HFFc6 (cell line): ENCODE data around the gene NCOA6. TPM values are rescaled to one million over a fixed set of nuclear protein-coding genes. Genes with fewer than 3 reads are reported as not detected.

Experiments used
- DNase-seq: peaks from one replicate; pipeline ENCODE4 v3.0.0-alpha.2; 2018
- H3K27ac Mint-ChIP-seq: 2 replicates; pipeline ENCODE4 v1.8.0; 2020; ENCODE audit warnings: mild to moderate bottlenecking, mixed read lengths
- H3K27me3 Mint-ChIP-seq: 2 replicates; pipeline ENCODE4 v1.8.0; 2021; ENCODE audit warnings: mild to moderate bottlenecking, moderate library complexity, mixed read lengths; ENCODE audit not compliant: insufficient read depth
- H3K36me3 Mint-ChIP-seq: 2 replicates; pipeline ENCODE4 v1.8.0; 2021; ENCODE audit warnings: low read depth, mixed read lengths
- H3K4me1 Mint-ChIP-seq: 2 replicates; pipeline ENCODE4 v1.8.0; 2020; ENCODE audit warnings: low read depth, mixed read lengths
- H3K4me3 Mint-ChIP-seq: 2 replicates; pipeline ENCODE4 v1.8.0; 2020; ENCODE audit warnings: mild to moderate bottlenecking, moderate library complexity, mixed read lengths
- H3K9me3 Mint-ChIP-seq: 2 replicates; pipeline ENCODE4 v1.8.0; 2020; ENCODE audit warnings: mild to moderate bottlenecking, mixed read lengths
- long read RNA-seq: library from polyadenylated mRNA; unstranded; transcript quantifications from one replicate; pipeline ENCODE4 v2.0.0, GENCODE V29; 2019
- total RNA-seq, 6 experiments: library from RNA; stranded (reverse); fragmentation: NEBNext Ultra II Directional; extraction: Animal tissue kit (Norgen Biotek cat#: 25700); gene quantifications; 2 replicates in 1 of 6; 3 replicates in 5 of 6; pipeline ENCODE4 v1.2.3, GENCODE V29; 2021
- TF ChIP-seq, protein P1 (sequence below): fragments of 200-600 bp; sonication (generic); IDR thresholded peaks from 2 replicates; pipeline ENCODE4 v1.5.0; 2021; ENCODE audit warnings: antibody characterized with exemption, mild to moderate bottlenecking

The NCOA6 gene
- total RNA-seq, result 10 to 100 TPM; 17.6 to 21.0 (median 18.4) TPM
- long read RNA-seq, partial matches to known transcripts, result 6 of 7 reads
- long read RNA-seq, other reads (novel, unspliced or antisense), result 1 of 7 reads

DNA sequence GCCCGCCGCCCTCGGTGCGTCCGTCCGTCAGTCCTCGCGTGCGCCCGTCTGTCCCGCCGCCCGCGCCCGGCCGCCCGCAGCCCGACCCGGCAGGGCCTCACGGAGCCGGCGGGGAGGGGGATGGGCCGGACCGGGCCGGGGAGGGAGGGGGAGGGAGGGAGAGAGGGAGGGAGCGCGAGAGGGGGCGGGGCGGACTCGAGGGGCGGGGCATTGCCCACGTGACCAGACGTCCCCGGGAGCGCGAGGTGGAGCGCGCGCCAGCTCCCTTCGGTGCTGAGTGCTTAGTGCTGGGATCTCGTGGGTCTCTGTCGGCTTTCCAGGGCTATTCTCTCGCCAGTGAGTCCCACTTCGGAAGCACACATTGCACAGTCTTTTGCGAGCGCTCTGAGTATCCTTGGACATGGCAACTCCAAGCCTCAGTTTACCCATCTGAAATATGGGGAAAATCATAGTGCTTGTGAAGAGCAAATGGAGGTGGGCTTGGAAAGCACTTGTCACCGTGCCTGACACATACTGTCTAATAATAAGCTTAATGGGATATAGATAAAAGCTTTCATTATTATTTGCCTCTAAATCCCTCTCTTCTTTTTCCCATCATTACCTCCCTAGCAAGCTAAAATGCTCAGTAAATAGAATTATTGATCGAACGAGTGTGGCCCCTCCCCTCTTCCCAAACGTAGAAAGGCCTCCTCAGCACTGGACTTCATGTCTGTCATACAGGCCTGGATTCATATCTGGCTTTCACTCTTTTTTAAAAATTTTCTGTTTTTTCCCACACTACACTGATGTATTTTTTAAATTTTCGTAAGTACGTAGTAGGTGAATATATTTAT, at the start of gene NCOA6:
Gene NCOA6, minus strand, starts transcription at position 122 of the 833 bp plus-strand sequence. CDS start 43,296 bp downstream, outside the sequence.
- peaks cover 37% of the 10 kb centered on the region for H3K4me1 Mint-ChIP-seq

DNA sequence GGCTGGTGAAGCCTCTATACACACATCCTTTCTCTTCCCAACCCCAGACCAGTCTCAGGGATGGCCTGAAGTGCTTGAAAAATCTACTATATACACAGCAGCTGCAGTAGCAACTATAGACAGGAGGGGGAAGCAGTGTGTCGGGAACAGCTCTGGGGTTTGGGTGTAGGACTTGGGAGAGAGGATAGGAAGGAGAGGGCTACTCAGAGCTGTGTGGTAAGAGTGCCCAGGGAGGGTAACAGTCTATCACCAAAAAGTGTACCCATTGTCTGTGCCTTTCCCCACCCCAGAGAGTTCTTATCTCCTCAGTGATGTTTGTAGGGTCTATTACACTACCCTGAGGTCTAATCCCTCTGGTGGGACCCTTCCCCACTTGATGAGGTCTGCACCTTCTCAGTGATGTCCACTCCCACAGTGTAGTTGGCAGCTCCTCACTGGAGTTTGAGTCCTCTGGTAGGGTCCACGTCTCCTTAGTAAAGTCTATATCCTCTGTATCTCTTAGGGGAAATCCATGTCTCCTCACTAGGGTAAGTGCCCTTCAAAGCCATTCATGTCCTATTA, 48.7 kb upstream of the NCOA6 start:
- TF ChIP-seq, protein P1, sequence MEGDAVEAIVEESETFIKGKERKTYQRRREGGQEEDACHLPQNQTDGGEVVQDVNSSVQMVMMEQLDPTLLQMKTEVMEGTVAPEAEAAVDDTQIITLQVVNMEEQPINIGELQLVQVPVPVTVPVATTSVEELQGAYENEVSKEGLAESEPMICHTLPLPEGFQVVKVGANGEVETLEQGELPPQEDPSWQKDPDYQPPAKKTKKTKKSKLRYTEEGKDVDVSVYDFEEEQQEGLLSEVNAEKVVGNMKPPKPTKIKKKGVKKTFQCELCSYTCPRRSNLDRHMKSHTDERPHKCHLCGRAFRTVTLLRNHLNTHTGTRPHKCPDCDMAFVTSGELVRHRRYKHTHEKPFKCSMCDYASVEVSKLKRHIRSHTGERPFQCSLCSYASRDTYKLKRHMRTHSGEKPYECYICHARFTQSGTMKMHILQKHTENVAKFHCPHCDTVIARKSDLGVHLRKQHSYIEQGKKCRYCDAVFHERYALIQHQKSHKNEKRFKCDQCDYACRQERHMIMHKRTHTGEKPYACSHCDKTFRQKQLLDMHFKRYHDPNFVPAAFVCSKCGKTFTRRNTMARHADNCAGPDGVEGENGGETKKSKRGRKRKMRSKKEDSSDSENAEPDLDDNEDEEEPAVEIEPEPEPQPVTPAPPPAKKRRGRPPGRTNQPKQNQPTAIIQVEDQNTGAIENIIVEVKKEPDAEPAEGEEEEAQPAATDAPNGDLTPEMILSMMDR, result peak; percentile 88
- H3K4me1 Mint-ChIP-seq, result peaks cover 52% of the 10 kb centered on the region
- H3K27ac Mint-ChIP-seq, result peak overlapping the region; percentile 32; the same call in 1 of the 2 replicates
- peak overlapping the region; percentile 91 for H3K4me3 Mint-ChIP-seq
- no peaks in the 10 kb centered on the region for H3K36me3 Mint-ChIP-seq
- peak; percentile 86 for DNase-seq
- no peaks in the 10 kb centered on the region for H3K9me3 Mint-ChIP-seq
- no peaks in the 10 kb centered on the region; the same call in 1 of the 2 replicates for H3K27me3 Mint-ChIP-seq

More for the DNA sequence above, at the start of gene NCOA6:
- Mint-ChIP-seq H3K9me3 (no peaks in the 10 kb centered on the region), H3K4me3 (peak within 1 kb of the TSS; percentile 98), H3K27me3 (peaks cover 9% of the 10 kb centered on the region), H3K36me3 (peaks cover 12% of the 10 kb centered on the region), H3K27ac (peak within 1 kb of the TSS; percentile 92)
- DNase-seq, result peak; percentile 24
- TF ChIP-seq, protein P1, result no peak

DNA sequence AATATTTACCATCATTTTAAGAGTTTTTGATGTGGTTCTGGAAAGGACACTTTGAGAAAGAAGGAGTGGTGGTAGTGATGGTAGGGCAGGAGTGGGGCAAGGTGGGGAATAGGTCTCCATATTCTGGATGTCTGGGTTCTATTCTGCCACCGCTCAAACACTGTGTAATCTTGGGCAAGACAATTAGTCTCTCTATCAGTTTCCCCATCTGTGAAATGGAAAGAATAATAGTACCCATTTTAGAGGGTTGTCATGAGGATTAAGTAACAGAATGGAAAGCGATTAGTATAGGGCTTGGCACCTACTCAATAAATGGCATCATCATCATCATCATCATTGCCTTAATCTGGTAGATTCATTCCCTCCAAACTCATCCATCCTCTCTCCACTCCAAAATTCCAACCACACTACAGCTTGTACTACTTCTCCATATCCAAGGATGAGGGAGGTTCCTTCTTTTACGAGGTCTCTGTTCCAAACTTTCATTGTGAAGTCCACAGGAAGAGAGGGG, 48.2 kb upstream of the NCOA6 start:
- no peak overlapping the region; the same call in 1 of the 2 replicates for H3K27ac Mint-ChIP-seq
- peaks cover 52% of the 10 kb centered on the region for H3K4me1 Mint-ChIP-seq
- no peaks in the 10 kb centered on the region; the same call in 1 of the 2 replicates for H3K27me3 Mint-ChIP-seq

DNA sequence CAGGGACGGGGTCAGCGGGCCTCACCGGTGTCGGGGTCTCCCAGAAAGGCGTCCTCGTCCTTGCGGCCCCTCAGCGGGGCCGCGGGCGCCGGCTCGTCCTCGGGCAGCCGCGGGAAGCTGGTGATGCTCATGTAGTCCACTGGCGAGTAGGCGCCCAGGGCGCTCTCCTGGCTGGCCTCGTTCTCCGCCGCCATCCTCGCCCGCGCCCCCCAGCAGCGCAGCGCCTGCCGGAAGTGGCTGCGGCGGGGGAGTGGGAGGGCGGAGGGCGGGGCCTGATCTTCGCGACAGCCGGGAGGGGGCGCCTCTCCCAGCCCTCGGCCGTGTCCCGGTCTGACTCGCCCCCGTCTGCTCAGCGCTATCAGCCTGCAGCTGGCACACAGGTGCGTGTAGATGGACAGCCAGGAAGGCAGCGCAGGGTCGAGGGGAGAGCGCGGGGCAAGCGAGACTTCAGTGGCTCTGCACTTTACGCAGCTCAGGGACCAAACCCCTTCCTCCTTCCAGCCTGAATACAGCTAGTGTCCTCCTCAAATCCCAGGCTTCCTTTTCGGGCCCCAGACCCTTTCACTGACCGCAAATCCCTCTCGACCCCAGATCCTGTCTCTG, 47.3 kb upstream of the NCOA6 start, which contains the start of gene GGT7:
Gene GGT7, minus strand, starts transcription at position 235 of the 603 bp plus-strand sequence. Its CDS starts 41 bp downstream, at position 194.
- TF ChIP-seq, protein P1, result peak; percentile 91
- no peaks in the 10 kb centered on the region for H3K9me3 Mint-ChIP-seq
- peaks cover 52% of the 10 kb centered on the region for H3K4me1 Mint-ChIP-seq
- peak within 1 kb of the TSS; percentile 91 for H3K4me3 Mint-ChIP-seq
- H3K36me3 Mint-ChIP-seq, result no peaks in the 10 kb centered on the region
- no peaks in the 10 kb centered on the region; the same call in 1 of the 2 replicates for H3K27me3 Mint-ChIP-seq
- DNase-seq, result peak; percentile 52
- peak within 1 kb of the TSS; percentile 38 for H3K27ac Mint-ChIP-seq

More for the DNA sequence above, 48.2 kb upstream of the NCOA6 start:
- DNase-seq, result no peak
- TF ChIP-seq, protein P1, result no peak
- Mint-ChIP-seq H3K4me3 (peak overlapping the region; percentile 91), H3K36me3 (no peaks in the 10 kb centered on the region), H3K9me3 (no peaks in the 10 kb centered on the region)
